ENCODE measurements around the gene PDZD4. TPM values are rescaled to one million over a fixed set of nuclear protein-coding genes. Genes with fewer than 3 reads are reported as not detected.
"Not testable (repeated sequence)": the region's sequence is repeated elsewhere in the genome, so short reads cannot be mapped to it uniquely, and the experiment has no call there.

PDZD4 gene
- total RNA-seq, 1 experiment from 2014 or later = 9.1 TPM

GRCh38 chrX:153831429-153832150 is 1.2 kb upstream of the PDZD4 start:
- Histone ChIP-seq H3K4me1 (no peaks in the 10 kb centered on the region), H3K9me3 (replicated peaks) (no peaks in the 10 kb centered on the region), H3K4me3 (no peak overlapping the region), H3K36me3 (no peaks in the 10 kb centered on the region), H3K27ac (no peak overlapping the region), H3K27me3 (no peaks in the 10 kb centered on the region)
- DNase-seq = no peak

GRCh38 chrX:153830640-153831428 is 490 bp upstream of the PDZD4 start:
- H3K27ac ChIP-seq = no peak overlapping the region
- no peaks in the 10 kb centered on the region for H3K9me3 ChIP-seq (replicated peaks)
- DNase-seq = peak in 1 of 2 experiments; percentile 7
- H3K36me3 ChIP-seq = no peaks in the 10 kb centered on the region
- no peaks in the 10 kb centered on the region for H3K4me1 ChIP-seq
- peak overlapping the region; percentile 56 for H3K4me3 ChIP-seq
- no peaks in the 10 kb centered on the region for H3K27me3 ChIP-seq

DNA sequence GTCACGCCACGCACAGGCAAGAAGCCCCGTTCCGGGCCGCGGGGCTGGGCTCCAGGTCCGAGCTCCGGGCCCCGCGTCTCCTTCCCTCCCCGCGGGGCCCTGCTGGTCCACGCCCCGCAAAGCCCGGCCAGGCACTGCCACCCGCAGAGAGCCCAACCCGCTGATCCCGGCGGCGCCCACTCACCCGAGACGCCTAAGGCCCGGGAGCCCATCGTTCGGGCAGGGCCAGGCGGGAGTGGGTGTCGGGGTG is 870 bp downstream of the PDZD4 start:
- Histone ChIP-seq H3K4me3 (peak overlapping the region; percentile 56), H3K4me1 (no peaks in the 10 kb centered on the region), H3K27ac (no peak overlapping the region), H3K9me3 (replicated peaks) (no peaks in the 10 kb centered on the region), H3K27me3 (no peaks in the 10 kb centered on the region), H3K36me3 (no peaks in the 10 kb centered on the region)
- DNase-seq = no peak

GRCh38 chrX:153828723-153829548 is 1.4 kb downstream of the PDZD4 start:
- no peaks in the 10 kb centered on the region for H3K4me1 ChIP-seq
- no peaks in the 10 kb centered on the region for H3K36me3 ChIP-seq
- H3K27me3 ChIP-seq = no peaks in the 10 kb centered on the region
- no peaks in the 10 kb centered on the region for H3K9me3 ChIP-seq (replicated peaks)
- H3K4me3 ChIP-seq = peak overlapping the region; percentile 56
- peak; percentile 25 to 34 for DNase-seq
- H3K27ac ChIP-seq = no peak overlapping the region

DNA sequence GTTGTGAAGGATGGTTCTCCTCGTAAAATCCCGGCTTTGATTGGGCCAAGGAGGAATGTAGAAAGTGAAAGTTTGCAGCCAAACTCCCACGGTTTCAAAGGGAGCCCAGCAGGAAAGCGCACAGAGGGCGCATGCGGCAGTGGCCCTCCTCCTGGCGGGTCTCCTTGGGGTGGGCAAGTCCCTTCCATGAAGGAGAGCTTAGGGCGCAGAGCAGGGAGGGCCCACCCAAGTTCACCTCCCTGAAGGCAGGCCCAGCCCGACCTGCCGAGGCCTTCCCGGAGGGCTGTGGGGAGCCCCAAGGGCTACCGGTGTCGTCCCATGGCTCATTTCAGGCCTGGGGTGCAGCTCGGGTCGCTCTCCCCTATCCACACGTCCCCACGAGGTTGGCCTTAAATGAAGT is 2.0 kb downstream of the PDZD4 start:
- Histone ChIP-seq H3K36me3 (no peaks in the 10 kb centered on the region), H3K27me3 (no peaks in the 10 kb centered on the region), H3K4me1 (no peaks in the 10 kb centered on the region), H3K27ac (no peak overlapping the region), H3K4me3 (no peak overlapping the region), H3K9me3 (replicated peaks) (no peaks in the 10 kb centered on the region)
- DNase-seq = no peak

DNA sequence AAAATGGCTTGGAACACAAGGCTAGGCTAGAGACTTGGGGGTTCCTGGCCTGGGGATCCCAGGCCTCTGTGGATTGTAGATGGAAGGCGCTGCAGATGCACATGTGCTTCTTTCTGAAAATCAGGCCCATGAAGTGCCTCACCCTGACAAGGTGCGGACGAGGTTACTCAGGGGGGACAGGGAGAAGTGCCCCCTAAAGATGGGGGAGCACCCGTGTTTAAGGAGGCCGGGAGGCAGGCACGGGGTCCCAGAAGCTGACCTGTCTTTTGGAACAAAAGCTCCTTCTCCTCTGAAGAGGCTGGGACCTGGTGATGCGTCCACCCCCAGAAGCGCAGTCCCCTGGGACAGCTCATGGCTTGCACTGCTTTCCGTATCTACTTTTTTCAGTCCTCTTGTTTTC is 2.4 kb downstream of the PDZD4 start:
- Histone ChIP-seq H3K9me3 (replicated peaks) (no peaks in the 10 kb centered on the region), H3K4me1 (no peaks in the 10 kb centered on the region), H3K36me3 (no peaks in the 10 kb centered on the region), H3K27me3 (no peaks in the 10 kb centered on the region), H3K27ac (no peak overlapping the region), H3K4me3 (no peak overlapping the region)
- no peak for DNase-seq

DNA sequence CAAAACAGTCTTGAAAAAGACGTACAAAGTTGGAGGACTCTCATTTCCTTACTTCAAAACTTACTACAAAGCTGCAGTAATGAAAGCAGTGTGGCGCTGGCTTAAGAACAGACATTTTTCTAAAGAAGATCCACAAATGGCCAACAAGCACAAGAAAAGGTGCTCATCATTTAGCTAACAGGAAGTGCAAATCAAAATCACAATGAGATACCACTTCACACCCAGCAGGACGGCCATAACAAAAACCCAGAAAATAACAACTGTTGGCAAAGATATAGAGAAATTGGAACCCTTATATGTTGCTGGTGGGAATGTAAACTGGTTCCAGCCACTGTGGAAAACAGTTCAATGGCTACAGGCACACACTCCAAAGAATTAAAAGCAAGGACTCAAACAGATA is 3.3 kb downstream of the PDZD4 start:
- Histone ChIP-seq H3K4me3 (no peak overlapping the region), H3K9me3 (replicated peaks) (no peaks in the 10 kb centered on the region), H3K36me3 (no peaks in the 10 kb centered on the region), H3K27me3 (no peaks in the 10 kb centered on the region), H3K4me1 (no peaks in the 10 kb centered on the region), H3K27ac (no peak overlapping the region)
- DNase-seq = no peak

DNA sequence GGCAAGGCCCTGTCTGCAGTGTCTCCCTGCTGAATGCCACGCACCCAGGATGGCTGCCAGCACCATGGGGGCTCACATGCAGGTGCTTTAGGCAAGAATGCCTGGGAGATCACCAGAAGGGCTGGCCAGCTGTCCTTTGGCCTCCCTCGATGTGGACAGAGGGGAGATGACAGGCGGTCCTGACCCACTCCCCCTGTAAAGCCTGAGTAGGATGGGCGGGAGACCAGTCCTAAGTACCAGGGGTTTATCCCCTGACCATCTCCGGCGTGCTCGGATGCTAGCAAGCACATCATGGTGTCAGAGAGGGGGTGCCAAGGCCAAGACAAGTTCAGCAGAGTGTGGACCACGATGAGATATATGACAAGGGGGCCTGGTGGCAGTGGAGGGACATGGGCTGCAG is 5.3 kb downstream of the PDZD4 start:
- Histone ChIP-seq H3K4me1 (no peaks in the 10 kb centered on the region), H3K9me3 (replicated peaks) (no peaks in the 10 kb centered on the region), H3K27ac (no peak overlapping the region), H3K4me3 (no peak overlapping the region), H3K36me3 (no peaks in the 10 kb centered on the region), H3K27me3 (no peaks in the 10 kb centered on the region)
- no peak for DNase-seq

DNA sequence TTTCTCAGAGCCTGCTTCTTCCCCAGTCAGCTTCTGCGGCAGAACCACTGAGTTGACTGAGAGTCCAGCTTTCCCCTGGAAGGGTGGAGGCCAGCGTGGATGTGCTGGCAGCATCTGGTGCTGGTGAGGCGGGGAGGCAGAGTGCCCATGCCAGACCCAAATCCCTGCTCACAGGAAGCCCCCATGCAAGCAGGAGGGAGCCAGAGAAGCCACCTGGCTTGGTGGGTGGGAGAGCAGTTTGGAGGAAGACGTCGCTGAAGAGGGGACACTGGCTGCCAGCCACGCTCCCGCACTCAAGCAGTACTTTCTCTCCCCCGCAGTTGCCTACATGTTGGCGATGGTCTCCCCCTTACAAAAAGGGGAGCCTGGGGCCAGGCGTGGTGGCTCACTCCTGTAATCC is 6.0 kb downstream of the PDZD4 start:
- no peaks in the 10 kb centered on the region for H3K27me3 ChIP-seq
- no peaks in the 10 kb centered on the region for H3K9me3 ChIP-seq (replicated peaks)
- H3K4me1 ChIP-seq = no peaks in the 10 kb centered on the region
- no peaks in the 10 kb centered on the region for H3K36me3 ChIP-seq
- H3K4me3 ChIP-seq = no peak overlapping the region
- H3K27ac ChIP-seq = no peak overlapping the region
- no peak for DNase-seq

GRCh38 chrX:153821066-153821465 is 9.3 kb downstream of the PDZD4 start:
- no peak overlapping the region for H3K4me3 ChIP-seq
- H3K9me3 ChIP-seq (replicated peaks) = no peaks in the 10 kb centered on the region
- no peaks in the 10 kb centered on the region for H3K4me1 ChIP-seq
- H3K36me3 ChIP-seq = no peaks in the 10 kb centered on the region
- no peak overlapping the region for H3K27ac ChIP-seq
- no peaks in the 10 kb centered on the region for H3K27me3 ChIP-seq
- DNase-seq = no peak

GRCh38 chrX:153820601-153821000 is 9.7 kb downstream of the PDZD4 start:
- Histone ChIP-seq H3K36me3 (no peaks in the 10 kb centered on the region), H3K9me3 (replicated peaks) (no peaks in the 10 kb centered on the region), H3K4me1 (no peaks in the 10 kb centered on the region), H3K27me3 (no peaks in the 10 kb centered on the region), H3K4me3 (no peak overlapping the region), H3K27ac (no peak overlapping the region)
- DNase-seq = no peak

- H3K27ac ChIP-seq = peak overlapping the region; percentile 33
- peak overlapping the region; percentile 50 for H3K4me3 ChIP-seq
- DNase-seq = peak in 1 of 2 experiments; percentile 31
- no peaks in the 10 kb centered on the region for H3K9me3 ChIP-seq (replicated peaks)
- H3K36me3 ChIP-seq = no peaks in the 10 kb centered on the region
- no peaks in the 10 kb centered on the region for H3K4me1 ChIP-seq
- H3K27me3 ChIP-seq = no peaks in the 10 kb centered on the region
Observed at GRCh38 chrX:153819384-153820040, 10.8 kb downstream of the PDZD4 start.

GRCh38 chrX:153818571-153819383 is 11.6 kb downstream of the PDZD4 start:
- H3K4me3 ChIP-seq = peak overlapping the region; percentile 50
- peak in 1 of 2 experiments; percentile 36 for DNase-seq
- no peaks in the 10 kb centered on the region for H3K27me3 ChIP-seq
- no peaks in the 10 kb centered on the region for H3K4me1 ChIP-seq
- H3K27ac ChIP-seq = peak overlapping the region; percentile 33
- H3K36me3 ChIP-seq = no peaks in the 10 kb centered on the region
- H3K9me3 ChIP-seq (replicated peaks) = no peaks in the 10 kb centered on the region

GRCh38 chrX:153818064-153818463 is 12.3 kb downstream of the PDZD4 start:
- H3K36me3 ChIP-seq; H3K4me3 ChIP-seq; H3K9me3 ChIP-seq (replicated peaks); H3K27ac ChIP-seq; H3K27me3 ChIP-seq; H3K4me1 ChIP-seq; DNase-seq: not testable (repeated sequence)

Measured in SJCRH30 (cell line).